Measurements from ENCODE around the gene MT1M. TPM values are rescaled to one million over a fixed set of nuclear protein-coding genes. Genes with fewer than 3 reads are reported as not detected.

MT1M gene
- total RNA-seq, 1 experiment from 2014 or later: not detected

- intact Hi-C loops (cut with micrococcal nuclease; ENCODE audit: unreplicated experiment): no loop called here
- peaks cover 11% of the 10 kb centered on the region for H3K36me3 Mint-ChIP-seq (ENCODE audit: insufficient read depth, unreplicated experiment)
- no peak for TF ChIP-seq CTCF (IDR thresholded peaks at IDR 0.05; ENCODE audit: unreplicated experiment)
- CTCF ChIA-PET: no interaction called here
- peaks cover 21% of the 10 kb centered on the region for H3K4me1 Mint-ChIP-seq (ENCODE audit: low read depth, unreplicated experiment)
- no peak for DNase-seq
- peaks cover 92% of the 10 kb centered on the region for H3K27me3 Mint-ChIP-seq (ENCODE audit: unreplicated experiment)
- H3K27ac Mint-ChIP-seq (ENCODE audit: unreplicated experiment): no peak overlapping the region
- H3K9me3 Mint-ChIP-seq (ENCODE audit: low read depth, unreplicated experiment): no peaks in the 10 kb centered on the region
- BruUV-seq (replicated peaks): no TSS peak
- H3K4me3 Mint-ChIP-seq (ENCODE audit: low read depth, unreplicated experiment): no peak overlapping the region
Measured at GRCh38 chr16:56645311-56645710, 12.9 kb downstream of the MT1M start.

GRCh38 chr16:56645838-56646237, 13.4 kb downstream of the MT1M start:
- TF ChIP-seq CTCF (IDR thresholded peaks at IDR 0.05; ENCODE audit: unreplicated experiment): no peak
- no TSS peak for BruUV-seq (replicated peaks)
- no peak overlapping the region for H3K27ac Mint-ChIP-seq (ENCODE audit: unreplicated experiment)
- no peaks in the 10 kb centered on the region for H3K9me3 Mint-ChIP-seq (ENCODE audit: low read depth, unreplicated experiment)
- peaks cover 88% of the 10 kb centered on the region for H3K27me3 Mint-ChIP-seq (ENCODE audit: unreplicated experiment)
- no peak overlapping the region for H3K4me3 Mint-ChIP-seq (ENCODE audit: low read depth, unreplicated experiment)
- peaks cover 21% of the 10 kb centered on the region for H3K4me1 Mint-ChIP-seq (ENCODE audit: low read depth, unreplicated experiment)
- no peak for DNase-seq
- CTCF ChIA-PET: no interaction called here
- H3K36me3 Mint-ChIP-seq (ENCODE audit: insufficient read depth, unreplicated experiment): peaks cover 11% of the 10 kb centered on the region
- intact Hi-C loops (cut with micrococcal nuclease; ENCODE audit: unreplicated experiment): no loop called here

GRCh38 chr16:56647641-56648431, 15.4 kb downstream of the MT1M start:
- Mint-ChIP-seq H3K27me3 (ENCODE audit: unreplicated experiment) (peaks cover 90% of the 10 kb centered on the region), H3K4me3 (ENCODE audit: low read depth, unreplicated experiment) (no peak overlapping the region), H3K9me3 (ENCODE audit: low read depth, unreplicated experiment) (no peaks in the 10 kb centered on the region), H3K36me3 (ENCODE audit: insufficient read depth, unreplicated experiment) (peaks cover 11% of the 10 kb centered on the region), H3K4me1 (ENCODE audit: low read depth, unreplicated experiment) (peaks cover 17% of the 10 kb centered on the region), H3K27ac (ENCODE audit: unreplicated experiment) (no peak overlapping the region)
- BruUV-seq (replicated peaks): no TSS peak
- no peak for DNase-seq
- TF ChIP-seq CTCF (IDR thresholded peaks at IDR 0.05; ENCODE audit: unreplicated experiment): no peak
- CTCF ChIA-PET: no interaction called here
- intact Hi-C loops (cut with micrococcal nuclease; ENCODE audit: unreplicated experiment): no loop called here

- CTCF ChIA-PET: interaction anchor here (1.1 kb wide), 1 partner anchor 53 kb away, joined by 5 read pairs; no protein-coding TSS in a partner anchor
- no TSS peak for BruUV-seq (replicated peaks)
- Mint-ChIP-seq H3K36me3 (ENCODE audit: insufficient read depth, unreplicated experiment) (no peaks in the 10 kb centered on the region), H3K27me3 (ENCODE audit: unreplicated experiment) (peaks cover 81% of the 10 kb centered on the region), H3K4me1 (ENCODE audit: low read depth, unreplicated experiment) (peaks cover 2% of the 10 kb centered on the region), H3K27ac (ENCODE audit: unreplicated experiment) (no peak overlapping the region), H3K9me3 (ENCODE audit: low read depth, unreplicated experiment) (no peaks in the 10 kb centered on the region), H3K4me3 (ENCODE audit: low read depth, unreplicated experiment) (no peak overlapping the region)
- no peak for TF ChIP-seq CTCF (IDR thresholded peaks at IDR 0.05; ENCODE audit: unreplicated experiment)
- DNase-seq: no peak
- intact Hi-C loops (cut with micrococcal nuclease; ENCODE audit: unreplicated experiment): no loop called here
Measured at GRCh38 chr16:56649271-56649670, 16.8 kb downstream of the MT1M start.

All from Calu3 (cell line).